H1 (cell line): ENCODE measurements around the gene CABP2. TPM values are rescaled to one million over a fixed set of nuclear protein-coding genes. Genes with fewer than 3 reads are reported as not detected.

Source experiments
- CTCF ChIA-PET: fragments of 300-600 bp; sonication (Branson Sonifier 250); formaldehyde crosslinking; loops from one replicate; lab custom pipeline; 2021; ENCODE audit not compliant: partially characterized antibody; lab: Charles Lee
- POLR2A ChIA-PET: fragments of 300-600 bp; sonication (Branson Sonifier 250); formaldehyde crosslinking; loops from one replicate; lab custom pipeline; 2021; ENCODE audit warnings: inconsistent platforms; ENCODE audit not compliant: partially characterized antibody; lab: Charles Lee
- DNase-seq, 2 experiments: peaks; one replicate each; pipeline versions ENCODE4 v3.0.0 to v3.0.0-alpha.2; 2010 to 2022; ENCODE audit warnings: low spot score in 2 of 2, low read depth in 1 of 2, mixed read lengths in 1 of 2
- FAIRE-seq: peaks from 2 replicates; lab custom pipeline; 2011; peaks lifted over from hg19 to GRCh38; lab: Jason Lieb, UNC
- H2AFZ ChIP-seq: 2 replicates; pipeline ENCODE4 v1.8.1; 2012; ENCODE audit warnings: low read length, inconsistent platforms
- H2AK5ac ChIP-seq: 2 replicates; pipeline ENCODE4 v1.6.1; 2013; ENCODE audit warnings: low read depth, low read length
- H2BK120ac ChIP-seq: replicated peaks from 2 replicates; pipeline ENCODE3; 2013; ENCODE audit warnings: low read depth, low read length, inconsistent platforms
- H2BK12ac ChIP-seq: 2 replicates; pipeline ENCODE4 v1.6.1; 2013; ENCODE audit warnings: low read depth, low read length
- H2BK15ac ChIP-seq: 2 replicates; pipeline ENCODE4 v1.6.1; 2013; ENCODE audit warnings: low read length
- H2BK20ac ChIP-seq: 2 replicates; pipeline ENCODE4 v1.6.1; 2013; ENCODE audit warnings: low read length
- H2BK5ac ChIP-seq: 2 replicates; pipeline ENCODE4 v1.6.1; 2013; ENCODE audit warnings: low read depth, low read length
- H3K14ac ChIP-seq: 2 replicates; pipeline ENCODE4 v1.6.1; 2013; ENCODE audit warnings: inconsistent platforms; ENCODE audit not compliant: insufficient read length
- H3K18ac ChIP-seq: 2 replicates; pipeline ENCODE4 v1.6.1; 2013; ENCODE audit warnings: low read length; ENCODE audit errors: extremely low read depth
- H3K23ac ChIP-seq: 2 replicates; pipeline ENCODE4 v1.6.1; 2013; ENCODE audit warnings: inconsistent platforms; ENCODE audit not compliant: insufficient read length
- H3K23me2 ChIP-seq: 2 replicates; pipeline ENCODE4 v1.6.1; 2013; ENCODE audit warnings: low read depth, low read length
- H3K27ac ChIP-seq: 2 replicates; pipeline ENCODE4 v1.6.1; 2011; ENCODE audit warnings: low read depth, low read length, inconsistent platforms
- H3K27me3 ChIP-seq, 4 experiments: replicated peaks in 1 of 4; 1 replicate in 1 of 4; 2 replicates in 3 of 4; pipeline versions ENCODE4 v1.6.1 to v1.8.1; 2011 to 2013; ENCODE audit warnings: low read length in 3 of 4, mild to moderate bottlenecking in 3 of 4, inconsistent platforms in 2 of 4, mixed read lengths in 2 of 4, moderate library complexity in 1 of 4; ENCODE audit not compliant: control insufficient read depth in 3 of 4, insufficient read depth in 3 of 4; ENCODE audit errors: extremely low read depth in 1 of 4
- H3K36me3 ChIP-seq, 4 experiments: 2 replicates each; pipeline versions ENCODE4 v1.6.1 to v1.8.1; 2011 to 2013; ENCODE audit warnings: mild to moderate bottlenecking in 4 of 4, low read length in 3 of 4, moderate library complexity in 2 of 4, control low read depth in 1 of 4, inconsistent platforms in 1 of 4; ENCODE audit not compliant: insufficient read depth in 4 of 4, control insufficient read depth in 2 of 4
- H3K4ac ChIP-seq: replicated peaks from 2 replicates; pipeline ENCODE3; 2013; ENCODE audit warnings: low read length, low read depth, mixed read lengths, inconsistent platforms; ENCODE audit not compliant: insufficient read length
- H3K4me1 ChIP-seq, 4 experiments: replicated peaks in 1 of 4; 1 replicate in 1 of 4; 2 replicates in 3 of 4; pipeline versions ENCODE4 v1.6.1 to v1.8.1; 2011 to 2013; ENCODE audit warnings: low read length in 3 of 4, inconsistent platforms in 2 of 4, mixed read lengths in 1 of 4; ENCODE audit not compliant: insufficient read depth in 4 of 4, control insufficient read depth in 3 of 4
- H3K4me2 ChIP-seq, 2 experiments: 2 replicates each; pipeline versions ENCODE4 v1.6.1 to v1.8.1; 2011 to 2013; ENCODE audit warnings: low read depth in 2 of 2, low read length in 2 of 2, control low read depth in 1 of 2, inconsistent platforms in 1 of 2, mild to moderate bottlenecking in 1 of 2; ENCODE audit not compliant: insufficient read depth in 1 of 2
- H3K4me3 ChIP-seq, 4 experiments: fragments of 200-600, 300-600 bp in 1 of 4; sonication (generic), shearing (Covaris generic), sonication (Bioruptor Twin) in 1 of 4; 2 replicates each; pipeline versions ENCODE4 v1.5.1 to v1.8.1; 2011 to 2016; ENCODE audit warnings: low read length in 4 of 4, low read depth in 3 of 4, control low read depth in 2 of 4, inconsistent platforms in 2 of 4, mild to moderate bottlenecking in 2 of 4, mixed read lengths in 1 of 4, moderate library complexity in 1 of 4; ENCODE audit not compliant: insufficient read depth in 2 of 4; ENCODE audit errors: extremely low read depth in 1 of 4
- H3K56ac ChIP-seq: replicated peaks from 2 replicates; pipeline ENCODE3; 2013; ENCODE audit warnings: low read depth, mild to moderate bottlenecking, mixed read lengths, low read length, inconsistent platforms; ENCODE audit not compliant: insufficient read length
- H3K79me1 ChIP-seq: 2 replicates; pipeline ENCODE4 v1.6.1; 2013; ENCODE audit warnings: low read depth, low read length, control low read depth
- H3K79me2 ChIP-seq, 2 experiments: 2 replicates each; pipeline versions ENCODE4 v1.6.1 to v1.8.1; 2012 to 2013; ENCODE audit warnings: low read length in 2 of 2, mild to moderate bottlenecking in 2 of 2, inconsistent platforms in 1 of 2; ENCODE audit not compliant: insufficient read depth in 2 of 2, control insufficient read depth in 1 of 2
- H3K9ac ChIP-seq, 4 experiments: replicated peaks in 1 of 4; 1 replicate in 1 of 4; 2 replicates in 3 of 4; pipeline versions ENCODE4 v1.6.1 to v1.8.1; 2011 to 2013; ENCODE audit warnings: low read depth in 3 of 4, low read length in 3 of 4, control low read depth in 2 of 4, mild to moderate bottlenecking in 2 of 4, moderate library complexity in 2 of 4, inconsistent platforms in 1 of 4; ENCODE audit errors: extremely low read depth in 1 of 4
- H3K9me3 ChIP-seq, 2 experiments: 2 replicates each; pipeline versions ENCODE4 v1.6.1 to v1.8.1; 2012 to 2013; ENCODE audit warnings: mild to moderate bottlenecking in 2 of 2, moderate library complexity in 2 of 2, control low read depth in 1 of 2, inconsistent platforms in 1 of 2, low read depth in 1 of 2, low read length in 1 of 2, mixed read lengths in 1 of 2; ENCODE audit not compliant: insufficient read depth in 2 of 2
- H4K20me1 ChIP-seq, 2 experiments: replicated peaks in 1 of 2; 2 replicates each; pipeline versions ENCODE3 to v1.8.1; 2011 to 2013; ENCODE audit warnings: inconsistent platforms in 2 of 2, low read length in 2 of 2, mild to moderate bottlenecking in 1 of 2; ENCODE audit not compliant: insufficient read depth in 2 of 2, control insufficient read depth in 1 of 2
- H4K5ac ChIP-seq: 2 replicates; pipeline ENCODE4 v1.6.1; 2013; ENCODE audit warnings: low read length, low read depth, mixed read lengths, inconsistent platforms; ENCODE audit not compliant: insufficient read length
- H4K8ac ChIP-seq: 2 replicates; pipeline ENCODE4 v1.8.0; 2013; ENCODE audit warnings: mild to moderate bottlenecking, moderate library complexity, low read length, inconsistent platforms; ENCODE audit not compliant: insufficient read depth; ENCODE audit errors: extremely low read depth
- H4K91ac ChIP-seq: replicated peaks from 2 replicates; pipeline ENCODE3; 2013; ENCODE audit warnings: low read length, mixed read lengths, inconsistent platforms; ENCODE audit not compliant: insufficient read length
- ASH2L ChIP-seq: fragments of 200-600, 300-600 bp; sonication (generic); IDR thresholded peaks from one replicate; pipeline ENCODE4 v1.7.1; 2017; ENCODE audit warnings: low read length
- CEBPB ChIP-seq: IDR thresholded peaks from 2 replicates; pipeline ENCODE4 v1.6.1; 2012; ENCODE audit warnings: low read depth, low read length
- CHD2 ChIP-seq: IDR thresholded peaks from 2 replicates; pipeline ENCODE4 v1.6.1; 2012; ENCODE audit warnings: low read length, improper control_type of control experiment
- EP300 ChIP-seq, 2 experiments: IDR thresholded peaks; 1 replicate in 1 of 2; 2 replicates in 1 of 2; pipeline ENCODE4 v1.6.1; 2011 to 2012; ENCODE audit warnings: low read depth in 2 of 2, low read length in 2 of 2, mild to moderate bottlenecking in 2 of 2, borderline replicate concordance in 1 of 2, inconsistent platforms in 1 of 2, moderate library complexity in 1 of 2
- POU5F1 ChIP-seq: IDR thresholded peaks from 2 replicates; pipeline ENCODE4 v1.6.1; 2011; ENCODE audit warnings: low read depth, mild to moderate bottlenecking, low read length, moderate library complexity
- RNF2 ChIP-seq: fragments of 200-900, 300-1000 bp; sonication (generic); IDR thresholded peaks from 2 replicates; pipeline ENCODE4 v1.7.1; 2016; ENCODE audit warnings: borderline replicate concordance, low read depth, mild to moderate bottlenecking, antibody characterized with exemption, low read length; ENCODE audit not compliant: poor library complexity, severe bottlenecking; ENCODE audit errors: missing control alignments
- SUZ12 ChIP-seq: fragments of 200-600 bp; sonication (generic); IDR thresholded peaks from 2 replicates; pipeline ENCODE4 v1.6.1; 2012; ENCODE audit warnings: mild to moderate bottlenecking, inconsistent platforms, low read length, moderate library complexity, mixed read lengths
- TEAD4 ChIP-seq: IDR thresholded peaks from 2 replicates; pipeline ENCODE4 v1.6.1; 2012; ENCODE audit warnings: low read depth, low read length, inconsistent platforms, mixed read lengths
- WGBS, 2 experiments: shearing (Covaris generic) in 1 of 2; methylation state at CpG; one replicate each; pipeline versions ENCODE4 v1.1.6 to v1.1.7; 2013 to 2015; ENCODE audit warnings: low lambda C conversion rate in 2 of 2, mixed read lengths in 2 of 2, inconsistent platforms in 1 of 2, low coverage in 1 of 2, missing lambda C conversion rate in 1 of 2; ENCODE audit not compliant: insufficient replicate concordance in 2 of 2, insufficient coverage in 1 of 2, insufficient read length in 1 of 2; ENCODE audit errors: extremely low coverage in 1 of 2, missing lambda C conversion rate in 1 of 2; 5-methylcytosine and 5-hydroxymethylcytosine counted together
- polyA plus RNA-seq, 7 experiments: library from polyadenylated mRNA; depleted of rRNA in 3 of 7; stranded (reverse) in 5 of 7; unstranded in 2 of 7; fragments of >200 nt in 5 of 7; fragments of 200-250 nt in 2 of 7; gene quantifications; 1 replicate in 5 of 7; 2 replicates in 1 of 7; 4 replicates in 1 of 7; pipeline versions ENCODE4 v1.2.1 to v1.2.3, GENCODE V29; 2011 to 2013; ENCODE audit warnings: missing spikeins in 2 of 7, mixed read lengths in 2 of 7
- total RNA-seq: library from RNA; stranded (reverse); fragmentation: NEBNext Ultra II Directional; extraction: Animal tissue kit (Norgen Biotek cat#: 25700); gene quantifications from 2 replicates; pipeline ENCODE4 v1.2.1, GENCODE V29; 2021

The CABP2 gene
- total and polyA plus RNA-seq, 2 of the 8 experiments (the other 6 are each of a cell fraction or from before 2014, with no cell fraction given): not detected

DNA sequence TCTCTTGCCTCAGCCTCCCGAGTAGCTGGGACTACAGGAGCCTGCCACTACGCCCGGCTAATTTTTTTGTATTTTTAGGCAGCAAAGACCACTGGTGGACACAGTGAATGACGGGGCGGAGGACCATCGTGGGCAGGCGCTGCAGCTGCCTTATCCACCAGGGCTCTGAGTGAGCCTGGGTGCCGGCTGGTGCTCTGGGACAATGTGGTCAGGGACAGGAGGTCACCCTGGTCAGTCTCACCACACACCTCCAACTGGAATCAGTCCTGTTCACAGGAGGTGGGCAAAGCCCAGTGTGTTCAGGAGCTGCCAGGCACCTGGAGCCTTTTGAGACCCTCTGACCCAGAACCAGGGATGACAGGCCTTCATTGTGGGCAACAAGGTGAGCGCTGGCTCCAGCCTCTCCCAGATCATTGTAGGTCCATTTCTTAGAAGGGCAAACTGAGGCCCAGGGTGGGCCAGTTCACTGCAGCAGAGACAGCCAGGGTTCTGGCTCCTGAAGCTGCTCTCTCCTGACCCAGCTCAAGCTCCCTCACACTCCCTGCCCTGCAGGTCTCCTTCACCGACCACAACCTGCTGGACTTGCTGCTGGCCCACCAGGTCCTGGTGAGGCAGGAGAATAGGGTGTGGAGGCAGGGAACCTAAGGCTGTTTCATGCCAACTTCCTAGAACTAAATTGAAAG is 15.7 kb upstream of the CABP2 start:
- H4K5ac ChIP-seq: no peak overlapping the region
- H2AK5ac ChIP-seq: no peak overlapping the region
- DNase-seq: no peak
- no peak overlapping the region for H2BK120ac ChIP-seq
- H3K23me2 ChIP-seq: no peaks in the 10 kb centered on the region
- H2BK15ac ChIP-seq: no peak overlapping the region
- H2BK12ac ChIP-seq: no peak overlapping the region
- FAIRE-seq: no peak
- no peak overlapping the region for H3K4ac ChIP-seq
- H3K79me2 ChIP-seq: no peaks in the 10 kb centered on the region
- H3K56ac ChIP-seq: no peak overlapping the region
- no peak overlapping the region for H3K4me3 ChIP-seq
- no peaks in the 10 kb centered on the region; a peak in 1 of 7 replicates for H3K27me3 ChIP-seq
- no peaks in the 10 kb centered on the region for H3K36me3 ChIP-seq
- no peaks in the 10 kb centered on the region for H4K20me1 ChIP-seq
- no peak overlapping the region for H2BK20ac ChIP-seq
- peaks cover 0 to 5% (median 0%) of the 10 kb centered on the region in 4 experiments; a peak in 2 of 7 replicates for H3K4me1 ChIP-seq
- 75% methylated on average over 10 of the region's 10 CpGs; no CpG with 5 or more reads in 1 of the 2 experiments for WGBS, 2 experiments
- peaks cover 19 to 24% of the 10 kb centered on the region in 2 experiments for H3K9me3 ChIP-seq
- no peak overlapping the region for H3K27ac ChIP-seq
- no peak overlapping the region for H3K14ac ChIP-seq
- H4K8ac ChIP-seq: no peak overlapping the region
- no peak overlapping the region for H3K9ac ChIP-seq
- no peak overlapping the region for H2AFZ ChIP-seq
- H2BK5ac ChIP-seq: no peak overlapping the region
- no peak overlapping the region for H3K23ac ChIP-seq
- no peaks in the 10 kb centered on the region for H3K79me1 ChIP-seq
- no peak overlapping the region for H4K91ac ChIP-seq
- ChIA-PET CTCF (no interaction called here), POLR2A (interaction anchor here (0.6 kb wide), 1 partner anchor 759 kb away, joined by 3 read pairs; no protein-coding TSS in a partner anchor)
- no peak overlapping the region for H3K4me2 ChIP-seq
- no peak overlapping the region for H3K18ac ChIP-seq
- TF ChIP-seq CEBPB: no peak
- no peak for TF ChIP-seq CHD2
- TF ChIP-seq SUZ12: no peak
- TF ChIP-seq EP300 (IDR thresholded peaks at IDR 0.05; ENCODE audit: borderline replicate concordance in 1 of 2, low read depth in 2 of 2, low read length in 2 of 2): no peak
- no peak for TF ChIP-seq POU5F1
- no peak for TF ChIP-seq ASH2L
- no peak for TF ChIP-seq TEAD4
- TF ChIP-seq RNF2: no peak
